Islet precursor cell (in vitro differentiated cells): Measurements from ENCODE around the gene NFATC3.
A peak's percentile ranks its signal among the peaks of the same experiment; 100 is the strongest.

Experiments
- DNase-seq: peaks from one replicate; pipeline ENCODE4 v3.0.0-alpha.2; 2018

NFATC3 gene

GRCh38 chr16:68252383-68252782 lies 167.2 kb downstream of the NFATC3 start:
- DNase-seq: no peak

- DNase-seq: no peak
Observed at GRCh38 chr16:68253721-68254120, 168.6 kb downstream of the NFATC3 start.

GRCh38 chr16:68255712-68256111 lies 170.5 kb downstream of the NFATC3 start:
- no peak for DNase-seq

GRCh38 chr16:68257251-68257905 lies 172.2 kb downstream of the NFATC3 start:
- no peak for DNase-seq

- peak; percentile 77 for DNase-seq
Observed at GRCh38 chr16:68257906-68258800, 173.0 kb downstream of the NFATC3 start.

GRCh38 chr16:68259007-68259825 lies 174.0 kb downstream of the NFATC3 start:
- DNase-seq: no peak

GRCh38 chr16:68263559-68264127 lies 178.5 kb downstream of the NFATC3 start:
- DNase-seq: no peak

GRCh38 chr16:68264128-68265077 lies 179.2 kb downstream of the NFATC3 start, which contains the start of gene SLC7A6:
Gene SLC7A6, plus strand, starts transcription at chr16:68264526. Its CDS starts 10,201 bp downstream, at chr16:68274727.
- peak; percentile 84 for DNase-seq

GRCh38 chr16:68265078-68265920 lies 180.1 kb downstream of the NFATC3 start:
- peak; percentile 91 for DNase-seq

- no peak for DNase-seq
Observed at GRCh38 chr16:68267612-68268405, 182.6 kb downstream of the NFATC3 start.

GRCh38 chr16:68269793-68270192 lies 184.6 kb downstream of the NFATC3 start:
- DNase-seq: no peak

- no peak for DNase-seq
Observed at GRCh38 chr16:68270353-68270752, 185.2 kb downstream of the NFATC3 start.

GRCh38 chr16:68272507-68273209 lies 187.5 kb downstream of the NFATC3 start:
- DNase-seq: no peak

GRCh38 chr16:68273459-68273858 lies 188.3 kb downstream of the NFATC3 start:
- no peak for DNase-seq

- no peak for DNase-seq
Observed at GRCh38 chr16:68273896-68274295, 188.7 kb downstream of the NFATC3 start.

GRCh38 chr16:68274441-68274840 lies 189.3 kb downstream of the NFATC3 start:
- no peak for DNase-seq

GRCh38 chr16:68275611-68276191 lies 190.5 kb downstream of the NFATC3 start:
- no peak for DNase-seq

- DNase-seq: no peak
Observed at GRCh38 chr16:68276223-68276622, 191.1 kb downstream of the NFATC3 start.
